Umbilical cord (tissue), 2 donors: ENCODE data around the gene DNAH10. TPM values are rescaled to one million over a fixed set of nuclear protein-coding genes. Genes with fewer than 3 reads are reported as not detected.

Source experiments
- DNase-seq: peaks from one replicate; pipeline ENCODE4 v3.0.0-alpha.2; 2015; ENCODE audit warnings: low spot score
- total RNA-seq: library from RNA; depleted of rRNA; stranded (reverse); fragments of >200 nt; gene quantifications from one replicate; pipeline ENCODE4 v1.2.3, GENCODE V29; 2014; ENCODE audit warnings: low replicate concordance; ENCODE audit not compliant: insufficient read depth

The DNAH10 gene
- total RNA-seq, 1 donor from 2014 or later, result 0.72 TPM

- no peak for DNase-seq
Measured at GRCh38 chr12:123744836-123745235, 17.3 kb upstream of the DNAH10 start.

- DNase-seq, result no peak
Measured at GRCh38 chr12:123747309-123747708, 14.8 kb upstream of the DNAH10 start.

GRCh38 chr12:123748161-123748560, 13.9 kb upstream of the DNAH10 start:
- no peak for DNase-seq

- DNase-seq, result no peak
Measured at GRCh38 chr12:123748661-123749060, 13.4 kb upstream of the DNAH10 start.

GRCh38 chr12:123749355-123749754, 12.7 kb upstream of the DNAH10 start:
- DNase-seq, result no peak

GRCh38 chr12:123750159-123750656, 11.9 kb upstream of the DNAH10 start:
- DNase-seq, result no peak

- no peak for DNase-seq
Measured at GRCh38 chr12:123752046-123752445, 10.1 kb upstream of the DNAH10 start.

GRCh38 chr12:123754041-123754772, 7.9 kb upstream of the DNAH10 start:
- DNase-seq, result no peak

GRCh38 chr12:123757561-123757960, 4.5 kb upstream of the DNAH10 start:
- peak; percentile 13 for DNase-seq

- no peak for DNase-seq
Measured at GRCh38 chr12:123760267-123760938, 1.7 kb upstream of the DNAH10 start.

- DNase-seq, result no peak
Measured at GRCh38 chr12:123762715-123763052, 583 bp downstream of the DNAH10 start.

- no peak for DNase-seq
Measured at GRCh38 chr12:123763093-123763492, 992 bp downstream of the DNAH10 start.

- no peak for DNase-seq
Measured at GRCh38 chr12:123764109-123764508, 2.0 kb downstream of the DNAH10 start.

GRCh38 chr12:123765504-123766035, 3.5 kb downstream of the DNAH10 start:
- DNase-seq, result no peak

GRCh38 chr12:123767613-123768012, 5.5 kb downstream of the DNAH10 start:
- DNase-seq, result no peak

GRCh38 chr12:123771261-123771660, 9.2 kb downstream of the DNAH10 start:
- no peak for DNase-seq

GRCh38 chr12:123772074-123772473, 10.0 kb downstream of the DNAH10 start:
- no peak for DNase-seq

- DNase-seq, result no peak
Measured at GRCh38 chr12:123773375-123773774, 11.3 kb downstream of the DNAH10 start.

- DNase-seq, result no peak
Measured at GRCh38 chr12:123779551-123779950, 17.4 kb downstream of the DNAH10 start.

GRCh38 chr12:123782997-123783792, 21.1 kb downstream of the DNAH10 start:
- no peak for DNase-seq

- no peak for DNase-seq
Measured at GRCh38 chr12:123787466-123787865, 25.4 kb downstream of the DNAH10 start.

- no peak for DNase-seq
Measured at GRCh38 chr12:123788541-123788940, 26.4 kb downstream of the DNAH10 start.
